ENCODE data around the gene ATP2B2.

The ATP2B2 gene

DNA sequence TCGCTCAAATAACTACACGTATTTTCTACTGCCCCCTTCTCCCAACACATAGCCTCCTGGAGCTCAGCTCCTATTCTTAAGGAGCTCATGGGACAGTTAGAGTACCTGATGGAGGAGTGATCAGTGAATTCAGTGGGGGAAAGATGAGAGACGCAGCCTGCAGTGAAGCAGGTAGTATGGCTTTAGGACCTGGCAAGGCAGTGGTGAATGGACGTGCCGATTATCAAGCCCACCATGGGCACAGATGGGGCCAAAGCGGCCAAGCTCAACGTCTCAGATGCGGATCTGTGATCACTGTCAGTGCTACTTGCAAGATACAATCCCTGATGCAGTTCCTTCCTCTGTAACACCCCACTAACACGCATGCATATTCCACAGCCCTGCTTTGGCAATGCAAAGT lies 45.8 kb upstream of the ATP2B2 start:
- H3K27ac ChIP-seq, result no peak overlapping the region
- TF ChIP-seq, protein P1, sequence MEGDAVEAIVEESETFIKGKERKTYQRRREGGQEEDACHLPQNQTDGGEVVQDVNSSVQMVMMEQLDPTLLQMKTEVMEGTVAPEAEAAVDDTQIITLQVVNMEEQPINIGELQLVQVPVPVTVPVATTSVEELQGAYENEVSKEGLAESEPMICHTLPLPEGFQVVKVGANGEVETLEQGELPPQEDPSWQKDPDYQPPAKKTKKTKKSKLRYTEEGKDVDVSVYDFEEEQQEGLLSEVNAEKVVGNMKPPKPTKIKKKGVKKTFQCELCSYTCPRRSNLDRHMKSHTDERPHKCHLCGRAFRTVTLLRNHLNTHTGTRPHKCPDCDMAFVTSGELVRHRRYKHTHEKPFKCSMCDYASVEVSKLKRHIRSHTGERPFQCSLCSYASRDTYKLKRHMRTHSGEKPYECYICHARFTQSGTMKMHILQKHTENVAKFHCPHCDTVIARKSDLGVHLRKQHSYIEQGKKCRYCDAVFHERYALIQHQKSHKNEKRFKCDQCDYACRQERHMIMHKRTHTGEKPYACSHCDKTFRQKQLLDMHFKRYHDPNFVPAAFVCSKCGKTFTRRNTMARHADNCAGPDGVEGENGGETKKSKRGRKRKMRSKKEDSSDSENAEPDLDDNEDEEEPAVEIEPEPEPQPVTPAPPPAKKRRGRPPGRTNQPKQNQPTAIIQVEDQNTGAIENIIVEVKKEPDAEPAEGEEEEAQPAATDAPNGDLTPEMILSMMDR (IDR thresholded peaks at IDR 0.05), result no peak
- no peak overlapping the region for H3K4me3 ChIP-seq
- DNase-seq (ENCODE audit: low spot score), result peak; percentile 16

DNA sequence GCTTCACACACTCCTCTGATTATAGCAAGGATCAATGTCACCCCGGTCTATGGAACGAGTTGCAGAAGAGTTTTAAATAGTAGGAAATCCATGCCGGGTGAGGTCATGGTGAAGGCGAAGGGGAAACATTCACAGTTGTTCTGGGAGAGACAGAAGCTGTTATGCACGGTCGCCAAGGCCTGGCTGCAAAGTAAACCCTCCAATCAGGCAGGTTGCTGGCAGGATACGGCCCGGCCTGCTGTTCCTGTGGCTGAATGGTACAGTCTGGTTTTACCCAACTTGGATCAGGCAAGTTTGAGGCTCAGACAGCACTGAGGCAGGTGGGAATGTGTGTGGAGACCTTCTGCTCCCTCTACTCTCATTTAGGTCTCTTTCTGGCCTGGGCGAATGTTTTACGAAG lies 45.3 kb upstream of the ATP2B2 start:
- TF ChIP-seq, protein P1 (IDR thresholded peaks at IDR 0.05), result no peak
- H3K27ac ChIP-seq, result no peak overlapping the region
- peak; percentile 26 for DNase-seq (ENCODE audit: low spot score)
- H3K4me3 ChIP-seq, result no peak overlapping the region

DNA sequence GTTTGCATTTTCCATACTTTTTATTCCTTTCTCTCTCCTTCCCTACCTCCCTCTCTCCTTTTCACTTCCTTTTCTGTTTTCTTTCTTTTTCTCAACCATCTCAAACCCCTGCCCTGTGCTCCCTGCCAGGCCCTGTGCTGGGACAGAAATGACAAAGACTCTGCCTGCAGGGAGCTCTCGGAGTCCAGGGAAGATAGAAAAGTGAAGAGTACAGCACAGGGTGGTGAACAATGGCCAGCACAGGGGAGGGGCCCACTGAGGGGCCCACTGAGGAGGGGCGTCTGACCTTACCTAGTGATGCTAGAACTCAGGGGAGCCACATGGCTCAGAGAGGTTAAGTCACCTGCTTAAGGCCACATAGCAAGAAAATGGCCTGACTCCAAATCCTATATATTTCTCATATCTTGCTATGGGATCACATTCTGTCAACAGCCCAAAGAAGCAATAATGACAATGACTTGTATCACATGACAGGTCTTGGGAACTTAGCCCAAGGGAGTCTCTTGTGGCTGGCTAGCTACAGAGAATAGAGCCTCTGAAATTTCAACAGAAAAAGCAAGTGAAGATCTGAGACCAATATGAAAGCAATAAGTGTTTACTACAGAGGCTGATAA lies 44.3 kb upstream of the ATP2B2 start:
- no peak overlapping the region for H3K4me3 ChIP-seq
- TF ChIP-seq, protein P1 (IDR thresholded peaks at IDR 0.05), result no peak
- DNase-seq (ENCODE audit: low spot score), result peak; percentile 16
- H3K27ac ChIP-seq, result no peak overlapping the region

DNA sequence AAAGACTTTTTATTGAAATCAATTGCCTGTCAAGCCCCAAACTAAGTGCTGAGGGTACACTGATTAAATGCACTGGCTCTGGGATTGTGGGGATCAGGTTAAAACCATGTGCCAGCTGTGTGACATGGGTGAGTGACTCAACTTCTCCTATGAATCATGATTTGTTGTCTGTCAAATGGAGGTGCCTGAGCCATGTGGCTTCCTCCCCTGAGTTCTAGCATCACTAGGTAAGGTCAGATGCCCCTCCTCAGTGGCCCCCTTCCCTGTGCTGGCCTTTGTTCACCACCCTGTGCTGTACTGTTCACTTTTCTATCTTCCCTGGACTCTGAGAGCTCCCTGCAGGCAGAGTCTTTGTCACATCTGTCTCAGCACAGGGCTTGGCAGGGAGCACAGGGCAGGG lies 43.6 kb upstream of the ATP2B2 start:
- DNase-seq (ENCODE audit: low spot score), result peak; percentile 36
- Histone ChIP-seq H3K27ac (no peak overlapping the region), H3K4me3 (no peak overlapping the region)
- TF ChIP-seq, protein P1 (IDR thresholded peaks at IDR 0.05), result no peak

DNA sequence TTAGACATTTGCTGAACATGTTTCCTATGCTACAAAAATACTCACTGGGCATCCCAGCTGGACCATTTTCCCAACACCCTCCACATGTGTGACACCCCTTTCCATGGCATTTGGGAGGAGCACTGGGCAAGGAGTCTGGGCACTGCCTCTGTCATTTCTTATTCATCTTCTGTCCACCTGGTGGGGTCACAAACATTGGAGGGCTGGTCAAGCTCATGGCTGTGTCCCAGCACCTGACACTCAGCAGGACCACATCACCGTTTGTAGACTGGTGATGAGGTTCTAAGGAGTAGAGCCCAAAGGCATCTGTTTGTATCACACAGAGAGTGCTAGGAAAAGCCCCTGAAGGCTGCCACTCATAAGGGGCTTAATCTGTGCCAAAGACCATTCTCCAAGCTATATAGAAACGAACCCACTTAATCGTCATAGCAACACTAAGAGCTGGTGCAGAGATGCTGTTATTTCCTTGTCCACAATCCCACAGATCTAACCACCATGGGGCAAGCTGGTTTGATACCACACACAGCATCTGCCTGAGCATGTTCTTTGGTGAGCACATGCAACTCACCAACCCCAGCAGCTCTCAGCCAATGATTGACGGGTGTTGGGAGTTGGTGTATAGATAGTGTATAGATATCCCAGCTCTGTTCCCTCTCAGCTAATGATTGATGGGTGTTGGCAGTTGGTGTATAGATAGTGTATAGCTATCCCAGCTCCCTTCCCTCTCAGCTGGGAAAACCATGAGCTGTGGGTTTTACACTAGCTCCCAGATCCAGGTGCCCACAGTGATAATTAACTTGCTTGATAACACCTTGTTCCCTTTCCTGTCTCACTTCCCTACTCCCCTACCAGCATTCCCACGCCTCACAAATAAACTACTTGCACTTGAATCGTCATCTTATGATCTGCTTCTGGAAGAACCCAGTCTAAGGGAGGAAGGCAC lies 42.7 kb upstream of the ATP2B2 start:
- DNase-seq (ENCODE audit: low spot score), result peak; percentile 46
- TF ChIP-seq, protein P1 (IDR thresholded peaks at IDR 0.05), result no peak
- Histone ChIP-seq H3K27ac (no peak overlapping the region), H3K4me3 (no peak overlapping the region)

DNA sequence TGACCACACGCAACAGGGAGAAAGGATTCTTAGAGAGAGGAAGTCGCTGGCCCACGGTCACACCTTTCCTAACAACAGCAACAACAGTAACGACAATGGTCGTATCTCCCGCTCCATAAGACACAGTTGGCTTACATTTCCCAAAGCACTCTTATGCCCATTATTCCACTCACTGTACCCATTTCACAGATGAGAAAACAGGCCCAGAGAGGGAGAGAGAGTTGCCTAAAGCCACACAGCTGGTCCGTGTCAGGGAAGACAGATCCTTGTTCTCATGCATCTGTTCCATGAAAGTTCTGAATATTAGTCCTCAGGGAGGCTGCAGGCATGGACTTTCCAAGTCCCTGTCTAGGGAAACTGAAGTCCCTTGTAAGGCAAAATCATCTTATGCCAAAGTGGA lies 42.0 kb upstream of the ATP2B2 start:
- Histone ChIP-seq H3K4me3 (no peak overlapping the region), H3K27ac (no peak overlapping the region)
- DNase-seq (ENCODE audit: low spot score), result peak; percentile 14
- TF ChIP-seq, protein P1 (IDR thresholded peaks at IDR 0.05), result no peak

All from coronary artery (tissue), 2 donors.